CD14-positive monocyte (primary cell): ENCODE measurements around the gene KIAA0232. TPM values are rescaled to one million over a fixed set of nuclear protein-coding genes. Genes with fewer than 3 reads are reported as not detected.

Source experiments
- DNase-seq, 3 donors: peaks; one replicate each; pipeline ENCODE4 v3.0.0-alpha.2; 2011 to 2022
- H2AFZ ChIP-seq: 2 replicates; pipeline ENCODE4 v1.6.0; 2012; ENCODE audit warnings: mild to moderate bottlenecking, low read depth, low read length, inconsistent platforms; ENCODE audit not compliant: insufficient read depth, poor library complexity, severe bottlenecking
- H3K27ac ChIP-seq, 2 donors: 1 replicate in 1 of 2; 2 replicates in 1 of 2; pipeline ENCODE4 v1.5.1; 2012 to 2013; ENCODE audit warnings: low read length in 2 of 2, control low read depth in 1 of 2, inconsistent platforms in 1 of 2, low read depth in 1 of 2, mild to moderate bottlenecking in 1 of 2
- H3K27me3 ChIP-seq, 2 donors: one replicate each; pipeline versions ENCODE4 v1.6.0 to v1.6.1; 2011 to 2013; ENCODE audit warnings: low read length in 2 of 2; ENCODE audit not compliant: control insufficient read depth in 2 of 2, insufficient read depth in 2 of 2
- H3K36me3 ChIP-seq, 2 donors: replicated peaks in 1 of 2; 1 replicate in 1 of 2; 2 replicates in 1 of 2; pipeline versions ENCODE4 v1.5.1 to v1.6.1; 2012 to 2013; ENCODE audit warnings: low read length in 2 of 2, control low read depth in 1 of 2, inconsistent platforms in 1 of 2, mild to moderate bottlenecking in 1 of 2; ENCODE audit not compliant: insufficient read depth in 2 of 2, control insufficient read depth in 1 of 2
- H3K4me1 ChIP-seq, 2 donors: 1 replicate in 1 of 2; 2 replicates in 1 of 2; pipeline versions ENCODE4 v1.5.1 to v1.6.1; 2012 to 2013; ENCODE audit warnings: low read length in 2 of 2, control low read depth in 1 of 2, inconsistent platforms in 1 of 2, mild to moderate bottlenecking in 1 of 2, moderate library complexity in 1 of 2; ENCODE audit not compliant: insufficient read depth in 2 of 2, control insufficient read depth in 1 of 2
- H3K4me2 ChIP-seq: replicated peaks from 2 replicates; pipeline ENCODE3; 2012; ENCODE audit warnings: low read length, moderate library complexity, mild to moderate bottlenecking; ENCODE audit not compliant: poor library complexity, severe bottlenecking; ENCODE audit errors: extremely low read depth
- H3K4me3 ChIP-seq, 3 experiments: fragments of 200-600 bp in 1 of 3; sonication (generic) in 1 of 3; replicated peaks in 1 of 3; 1 replicate in 2 of 3; 2 replicates in 1 of 3; pipeline ENCODE4 v1.5.1; 2011 to 2013; ENCODE audit warnings: low read length in 3 of 3, mild to moderate bottlenecking in 3 of 3, control low read depth in 2 of 3, low read depth in 2 of 3, inconsistent platforms in 1 of 3, moderate library complexity in 1 of 3
- H3K79me2 ChIP-seq: 2 replicates; pipeline ENCODE4 v1.6.0; 2012; ENCODE audit warnings: mild to moderate bottlenecking, control low read depth, inconsistent platforms, low read length, moderate library complexity; ENCODE audit not compliant: insufficient read depth
- H3K9ac ChIP-seq: 2 replicates; pipeline ENCODE4 v1.6.0; 2017; ENCODE audit warnings: low read length, mild to moderate bottlenecking; ENCODE audit not compliant: insufficient read depth, poor library complexity, severe bottlenecking
- H3K9me3 ChIP-seq, 2 donors: replicated peaks in 1 of 2; 1 replicate in 1 of 2; 2 replicates in 1 of 2; pipeline versions ENCODE4 v1.5.1 to v1.6.1; 2012 to 2013; ENCODE audit warnings: low read length in 2 of 2, control low read depth in 1 of 2; ENCODE audit not compliant: control insufficient read depth in 1 of 2, insufficient read depth in 1 of 2
- H4K20me1 ChIP-seq: 2 replicates; pipeline ENCODE4 v1.6.0; 2012; ENCODE audit warnings: mild to moderate bottlenecking, low read length, control low read depth, moderate library complexity; ENCODE audit not compliant: insufficient read depth
- H3K27ac Mint-ChIP-seq, 7 donors: one replicate each; pipeline ENCODE4 v1.8.0; 2020; ENCODE audit warnings: mild to moderate bottlenecking in 7 of 7, mixed read lengths in 7 of 7, moderate library complexity in 6 of 7, inconsistent platforms in 2 of 7
- H3K27me3 Mint-ChIP-seq, 3 donors: one replicate each; pipeline ENCODE4 v1.8.0; 2021 to 2022; ENCODE audit warnings: low read depth in 3 of 3, mild to moderate bottlenecking in 3 of 3, mixed read lengths in 3 of 3, moderate library complexity in 3 of 3, inconsistent platforms in 1 of 3
- H3K36me3 Mint-ChIP-seq, 2 donors: one replicate each; pipeline ENCODE4 v1.8.0; 2020; ENCODE audit warnings: mixed read lengths in 2 of 2, inconsistent platforms in 1 of 2, mild to moderate bottlenecking in 1 of 2
- H3K4me1 Mint-ChIP-seq: one replicate; pipeline ENCODE4 v1.8.0; 2020; ENCODE audit warnings: mild to moderate bottlenecking, mixed read lengths
- H3K4me3 Mint-ChIP-seq, 2 donors: one replicate each; pipeline ENCODE4 v1.8.0; 2020; ENCODE audit warnings: mild to moderate bottlenecking in 2 of 2, mixed read lengths in 2 of 2, moderate library complexity in 1 of 2
- H3K9me3 Mint-ChIP-seq, 7 donors: one replicate each; pipeline ENCODE4 v1.8.0; 2020 to 2022; ENCODE audit warnings: mixed read lengths in 7 of 7, mild to moderate bottlenecking in 6 of 7, moderate library complexity in 6 of 7, inconsistent platforms in 2 of 7
- WGBS: methylation state at CpG from one replicate; pipeline ENCODE4 v1.1.5; 2013; ENCODE audit warnings: missing lambda C conversion rate; ENCODE audit not compliant: insufficient coverage; 5-methylcytosine and 5-hydroxymethylcytosine counted together
- intact Hi-C, 2 donors: fragments of 100-400 bp; cut with micrococcal nuclease; formaldehyde crosslinking; loops; one replicate each; pipeline versions ENCODE4 v1.15.0 to v1.15.1; 2023
- polyA plus RNA-seq, 3 donors: library from polyadenylated mRNA; depleted of rRNA in 1 of 3; unstranded in 2 of 3; stranded (reverse) in 1 of 3; fragments of 300-500 nt in 2 of 3; fragments of >200 nt in 1 of 3; fragmentation: Illumina TruSeq in 2 of 3; gene quantifications; 1 replicate in 2 of 3; 2 replicates in 1 of 3; pipeline ENCODE4 v1.2.3, GENCODE V29; 2012 to 2021
- TF ChIP-seq, protein P1 (sequence below): fragments of 200-600 bp; IDR thresholded peaks from one replicate; pipeline ENCODE4 v1.8.0; 2022; ENCODE audit warnings: antibody characterized with exemption, mild to moderate bottlenecking

KIAA0232 gene
- polyA plus RNA-seq, 3 donors: 12.3 to 27.3 (median 20.6) TPM

DNA sequence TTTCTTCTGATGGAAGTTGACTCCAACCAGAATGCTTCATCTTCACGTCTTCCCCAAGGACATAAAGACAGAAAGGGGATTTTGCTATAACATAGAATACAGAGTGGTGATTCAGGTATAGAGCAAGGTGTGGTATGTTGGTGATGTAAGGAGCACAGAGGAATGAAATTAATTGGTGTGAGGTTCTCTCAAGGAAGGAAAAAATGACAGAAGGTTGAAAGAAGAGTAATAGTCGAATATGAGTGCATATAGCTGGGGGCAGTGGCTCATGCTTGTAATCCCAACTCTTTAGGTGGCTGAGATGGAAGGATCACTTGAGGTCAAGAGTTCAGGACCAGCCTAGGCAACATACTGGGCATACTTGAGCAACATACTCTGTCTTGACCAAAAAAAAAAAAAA lies 20.1 kb downstream of the KIAA0232 start:
- Mint-ChIP-seq H3K4me1 (peaks cover 40% of the 10 kb centered on the region), H3K27ac (peak overlapping the region in 3 of 7 donors; percentile 1 to 5 (median 1))
- intact Hi-C loops: no loop called here

DNA sequence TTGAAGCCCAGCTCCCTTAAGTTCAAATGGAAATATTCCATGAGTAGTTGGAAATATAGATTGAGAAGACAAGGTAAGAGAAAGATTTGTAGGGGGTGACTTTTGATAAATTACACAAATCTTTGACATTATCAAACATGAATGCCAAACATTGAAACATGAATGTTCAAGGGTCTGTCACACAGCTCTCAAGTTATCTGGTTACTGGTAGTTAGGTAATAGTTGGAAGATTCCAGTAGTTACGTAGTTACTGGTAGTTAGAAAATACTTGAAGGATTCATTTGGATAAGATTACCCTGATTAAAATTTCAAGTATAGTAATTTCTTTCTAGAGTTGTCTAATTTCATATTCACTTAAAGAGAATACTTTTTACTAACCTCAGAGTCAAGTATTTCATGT lies 20.7 kb downstream of the KIAA0232 start:
- peaks cover 7 to 21% of the 10 kb centered on the region in 2 donors for H3K36me3 Mint-ChIP-seq
- Histone ChIP-seq H3K27ac (no peak overlapping the region), H3K9me3 (no peaks in the 10 kb centered on the region), H4K20me1 (peaks cover 48% of the 10 kb centered on the region), H2AFZ (no peak overlapping the region), H3K4me2 (no peak overlapping the region), H3K36me3 (peaks cover 0 to 14% of the 10 kb centered on the region in 2 donors), H3K79me2 (peaks cover 88% of the 10 kb centered on the region), H3K4me1 (peaks cover 32 to 37% of the 10 kb centered on the region in 2 donors), H3K4me3 (no peak overlapping the region), H3K27me3 (no peaks in the 10 kb centered on the region), H3K9ac (no peak overlapping the region)
- intact Hi-C loops: no loop called here
- no peak overlapping the region for H3K4me3 Mint-ChIP-seq
- no CpG with 5 or more reads among the region's 1 CpG for WGBS
- peaks cover 0 to 4% (median 0%) of the 10 kb centered on the region in 3 donors for H3K27me3 Mint-ChIP-seq
- no peak overlapping the region for H3K27ac Mint-ChIP-seq
- TF ChIP-seq, protein P1, sequence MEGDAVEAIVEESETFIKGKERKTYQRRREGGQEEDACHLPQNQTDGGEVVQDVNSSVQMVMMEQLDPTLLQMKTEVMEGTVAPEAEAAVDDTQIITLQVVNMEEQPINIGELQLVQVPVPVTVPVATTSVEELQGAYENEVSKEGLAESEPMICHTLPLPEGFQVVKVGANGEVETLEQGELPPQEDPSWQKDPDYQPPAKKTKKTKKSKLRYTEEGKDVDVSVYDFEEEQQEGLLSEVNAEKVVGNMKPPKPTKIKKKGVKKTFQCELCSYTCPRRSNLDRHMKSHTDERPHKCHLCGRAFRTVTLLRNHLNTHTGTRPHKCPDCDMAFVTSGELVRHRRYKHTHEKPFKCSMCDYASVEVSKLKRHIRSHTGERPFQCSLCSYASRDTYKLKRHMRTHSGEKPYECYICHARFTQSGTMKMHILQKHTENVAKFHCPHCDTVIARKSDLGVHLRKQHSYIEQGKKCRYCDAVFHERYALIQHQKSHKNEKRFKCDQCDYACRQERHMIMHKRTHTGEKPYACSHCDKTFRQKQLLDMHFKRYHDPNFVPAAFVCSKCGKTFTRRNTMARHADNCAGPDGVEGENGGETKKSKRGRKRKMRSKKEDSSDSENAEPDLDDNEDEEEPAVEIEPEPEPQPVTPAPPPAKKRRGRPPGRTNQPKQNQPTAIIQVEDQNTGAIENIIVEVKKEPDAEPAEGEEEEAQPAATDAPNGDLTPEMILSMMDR: no peak
- no peaks in the 10 kb centered on the region for H3K9me3 Mint-ChIP-seq
- peaks cover 43% of the 10 kb centered on the region for H3K4me1 Mint-ChIP-seq
- no peak for DNase-seq

More for the DNA sequence above, 20.1 kb downstream of the KIAA0232 start:
- Mint-ChIP-seq H3K4me3 (no peak overlapping the region), H3K9me3 (no peaks in the 10 kb centered on the region), H3K36me3 (peaks cover 7 to 21% of the 10 kb centered on the region in 2 donors), H3K27me3 (peaks cover 0 to 4% (median 0%) of the 10 kb centered on the region in 3 donors)
- Histone ChIP-seq H4K20me1 (peaks cover 54% of the 10 kb centered on the region), H3K27ac (no peak overlapping the region), H3K9ac (no peak overlapping the region), H3K79me2 (peaks cover 92% of the 10 kb centered on the region), H3K4me2 (no peak overlapping the region), H3K9me3 (no peaks in the 10 kb centered on the region), H3K4me1 (peaks cover 26 to 31% of the 10 kb centered on the region in 2 donors), H3K36me3 (peaks cover 0 to 14% of the 10 kb centered on the region in 2 donors), H3K27me3 (no peaks in the 10 kb centered on the region), H3K4me3 (no peak overlapping the region), H2AFZ (no peak overlapping the region)
- WGBS: 83% methylated on average over 1 of the region's 2 CpGs
- TF ChIP-seq, protein P1: no peak
- no peak for DNase-seq
